ENCODE results near the gene PRSS50.

DNA sequence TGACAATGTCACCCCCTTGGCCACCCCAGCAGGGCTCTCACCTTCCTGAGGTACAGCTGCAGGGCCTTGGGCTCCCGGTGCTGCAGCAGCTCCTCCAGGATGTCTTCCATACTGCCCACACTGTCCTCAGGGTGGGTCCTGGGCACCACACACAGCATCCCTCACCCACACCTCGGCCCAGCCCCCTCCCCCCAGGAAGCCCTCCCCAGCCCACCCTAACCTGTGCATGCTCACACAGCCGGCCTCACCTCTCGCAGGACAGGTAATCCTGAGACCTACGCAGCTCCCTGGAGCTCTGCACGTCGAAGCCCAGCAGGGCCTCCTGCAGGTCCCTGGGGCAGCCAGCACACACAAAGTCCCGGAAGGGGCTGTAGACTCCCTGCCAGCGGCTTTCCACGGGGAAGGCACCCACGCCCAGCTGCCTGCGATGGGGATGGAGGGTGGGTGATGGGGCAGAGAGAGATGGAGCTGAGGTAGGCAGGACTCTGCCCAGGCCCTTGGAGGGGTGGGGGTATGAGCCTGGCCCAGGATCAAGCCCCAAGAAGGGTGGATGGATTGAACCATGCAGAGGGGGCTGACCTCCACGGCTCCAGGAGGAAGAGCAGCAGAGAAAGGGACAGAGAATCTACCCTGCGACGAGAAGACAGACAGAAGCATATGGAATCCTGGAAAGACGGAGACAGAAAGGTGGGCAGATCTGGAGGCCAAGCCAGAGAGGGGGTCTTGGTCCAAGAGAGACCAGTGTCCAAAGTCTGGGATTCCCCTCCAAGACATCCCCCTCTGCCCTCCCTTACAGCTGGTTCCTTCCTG, 40.9 kb downstream of the PRSS50 start:
- no peak for TF ChIP-seq POLR2A (IDR thresholded peaks at IDR 0.05; ENCODE audit: low read length)
- no peak for TF ChIP-seq GATA1 (IDR thresholded peaks at IDR 0.05; ENCODE audit: low read depth, low read length)

Measured in erythroblast (primary cell).